T-helper 2 cell treated with Interferon-gamma antibody and Interleukin-4, amounts not matched to agents 5 μg/mL and 100 μg/mL, for 36 hours (primary cell): ENCODE results near the gene PGAM5.
"Not testable (repeated sequence)": the region's sequence is repeated elsewhere in the genome, so short reads cannot be mapped to it uniquely, and the experiment has no call there.

Experiments
- DNase-seq: peaks from one replicate; pipeline ENCODE4 v3.0.0; 2021; ENCODE audit warnings: low spot score
- H3K27ac Mint-ChIP-seq: one replicate; pipeline ENCODE4 v1.8.0; 2021; ENCODE audit warnings: mild to moderate bottlenecking, mixed read lengths
- H3K27me3 Mint-ChIP-seq: one replicate; pipeline ENCODE4 v1.8.0; 2021; ENCODE audit warnings: low read depth, mixed read lengths
- H3K36me3 Mint-ChIP-seq: one replicate; pipeline ENCODE4 v1.8.0; 2021; ENCODE audit warnings: low read depth, mixed read lengths
- H3K4me1 Mint-ChIP-seq: one replicate; pipeline ENCODE4 v1.8.0; 2021; ENCODE audit warnings: low read depth, mixed read lengths
- H3K4me3 Mint-ChIP-seq: one replicate; pipeline ENCODE4 v1.8.0; 2022; ENCODE audit warnings: mild to moderate bottlenecking, moderate library complexity, mixed read lengths
- H3K9me3 Mint-ChIP-seq: one replicate; pipeline ENCODE4 v1.8.0; 2021; ENCODE audit warnings: mixed read lengths

PGAM5 gene

GRCh38 chr12:132736913-132737312 lies 26.3 kb downstream of the PGAM5 start:
- H3K27me3 Mint-ChIP-seq: no peaks in the 10 kb centered on the region
- H3K27ac Mint-ChIP-seq: no peak overlapping the region
- H3K4me1 Mint-ChIP-seq: no peaks in the 10 kb centered on the region
- H3K4me3 Mint-ChIP-seq: no peak overlapping the region
- DNase-seq: no peak
- peaks cover 79% of the 10 kb centered on the region for H3K36me3 Mint-ChIP-seq
- no peaks in the 10 kb centered on the region for H3K9me3 Mint-ChIP-seq

GRCh38 chr12:132739600-132740312 lies 29.1 kb downstream of the PGAM5 start:
- Mint-ChIP-seq H3K36me3 (peaks cover 76% of the 10 kb centered on the region), H3K4me1 (no peaks in the 10 kb centered on the region), H3K27me3 (no peaks in the 10 kb centered on the region), H3K27ac (no peak overlapping the region), H3K9me3 (no peaks in the 10 kb centered on the region), H3K4me3 (no peak overlapping the region)
- no peak for DNase-seq

DNA sequence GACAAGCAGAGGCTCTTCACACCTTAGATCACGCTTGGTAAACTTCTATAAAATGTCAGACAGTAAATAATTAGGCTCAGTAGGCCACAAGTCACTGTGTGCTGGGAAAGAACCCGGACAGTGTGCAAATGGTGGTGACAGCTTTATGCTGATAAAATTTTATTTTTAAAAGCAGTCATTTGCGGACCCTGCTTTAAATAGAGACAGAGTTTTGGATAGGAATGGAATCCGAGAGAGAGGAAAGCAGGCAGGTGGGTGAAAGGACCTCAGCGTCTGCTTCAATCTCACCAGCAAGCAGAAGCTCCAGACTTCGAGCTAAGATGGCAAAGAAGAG lies 29.6 kb downstream of the PGAM5 start:
- Mint-ChIP-seq H3K36me3 (peaks cover 76% of the 10 kb centered on the region), H3K27me3 (no peaks in the 10 kb centered on the region), H3K27ac (no peak overlapping the region), H3K4me1 (no peaks in the 10 kb centered on the region), H3K9me3 (no peaks in the 10 kb centered on the region), H3K4me3 (no peak overlapping the region)
- DNase-seq: no peak

DNA sequence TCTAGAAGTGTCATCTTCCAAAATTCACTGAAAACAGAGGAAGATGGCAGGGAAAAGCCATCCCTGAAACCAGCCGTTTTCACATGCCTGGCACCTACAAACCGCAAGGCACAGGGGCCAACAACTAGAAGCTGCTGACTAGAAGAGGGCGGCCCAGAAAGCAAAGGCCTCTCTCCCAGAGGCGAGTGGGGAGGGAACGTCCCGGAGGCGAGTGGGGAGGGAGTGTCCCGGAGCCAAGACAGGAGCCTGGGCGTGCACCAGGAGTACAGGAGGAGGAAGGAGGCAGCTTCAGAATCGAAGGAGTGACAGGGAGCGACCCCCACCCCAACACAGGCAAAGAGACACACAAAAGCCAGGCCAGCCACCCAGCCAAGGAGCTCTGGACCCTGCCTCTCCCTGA lies 30.0 kb downstream of the PGAM5 start:
- no peak for DNase-seq
- Mint-ChIP-seq H3K4me1 (no peaks in the 10 kb centered on the region), H3K4me3 (no peak overlapping the region), H3K27ac (no peak overlapping the region), H3K9me3 (no peaks in the 10 kb centered on the region), H3K27me3 (no peaks in the 10 kb centered on the region), H3K36me3 (peaks cover 74% of the 10 kb centered on the region)

DNA sequence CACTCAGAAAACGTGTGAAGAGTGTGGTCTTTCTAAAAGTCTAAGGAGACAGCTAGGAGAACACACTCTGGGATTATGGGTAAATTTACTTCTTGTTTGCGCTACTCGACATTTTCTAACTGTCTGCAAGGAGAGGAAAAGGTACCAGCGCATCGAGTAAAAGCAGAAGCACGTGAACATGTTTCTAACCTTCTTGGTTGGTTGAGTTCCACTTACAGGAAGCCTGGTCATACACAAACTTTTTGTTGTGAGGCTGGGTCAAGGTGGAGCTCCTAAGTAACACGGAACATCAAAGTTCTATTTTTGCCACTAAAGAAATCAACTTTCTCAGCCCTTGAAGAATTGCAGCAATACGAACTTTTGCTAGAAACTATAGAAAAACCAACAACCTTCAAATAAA lies 31.0 kb downstream of the PGAM5 start:
- no peaks in the 10 kb centered on the region for H3K4me1 Mint-ChIP-seq
- no peaks in the 10 kb centered on the region for H3K9me3 Mint-ChIP-seq
- no peak for DNase-seq
- H3K4me3 Mint-ChIP-seq: no peak overlapping the region
- peaks cover 74% of the 10 kb centered on the region for H3K36me3 Mint-ChIP-seq
- H3K27ac Mint-ChIP-seq: no peak overlapping the region
- no peaks in the 10 kb centered on the region for H3K27me3 Mint-ChIP-seq

GRCh38 chr12:132743831-132744230 lies 33.2 kb downstream of the PGAM5 start:
- Mint-ChIP-seq H3K27me3 (no peaks in the 10 kb centered on the region), H3K4me3 (no peak overlapping the region), H3K4me1 (no peaks in the 10 kb centered on the region), H3K9me3 (no peaks in the 10 kb centered on the region), H3K36me3 (peaks cover 78% of the 10 kb centered on the region), H3K27ac (no peak overlapping the region)
- DNase-seq: no peak

GRCh38 chr12:132746613-132747012 lies 36.0 kb downstream of the PGAM5 start:
- Mint-ChIP-seq H3K4me1 (no peaks in the 10 kb centered on the region), H3K27me3 (no peaks in the 10 kb centered on the region), H3K36me3 (peaks cover 66% of the 10 kb centered on the region), H3K27ac (no peak overlapping the region), H3K4me3 (no peak overlapping the region), H3K9me3 (no peaks in the 10 kb centered on the region)
- DNase-seq: no peak

DNA sequence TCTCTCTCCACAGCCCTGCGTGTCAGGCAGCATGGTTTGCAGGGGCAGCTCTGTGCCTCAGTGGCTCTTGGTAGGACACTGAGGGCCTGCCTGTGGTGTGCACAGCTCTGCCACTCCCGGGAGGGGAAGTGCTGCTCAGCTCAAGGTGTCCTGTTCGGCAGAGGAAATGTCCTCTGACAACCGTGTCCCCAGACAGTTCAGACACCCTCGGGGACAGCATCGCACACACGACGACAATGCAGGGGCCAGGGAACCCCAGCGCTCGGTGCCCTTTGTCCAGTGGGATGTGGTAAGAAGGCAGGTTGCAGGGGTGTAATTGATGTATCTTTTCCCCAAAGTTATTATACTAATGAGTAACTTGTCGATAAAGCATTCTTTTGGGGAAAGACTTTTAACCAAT lies 36.8 kb downstream of the PGAM5 start:
- Mint-ChIP-seq H3K27me3 (no peaks in the 10 kb centered on the region), H3K4me3 (no peak overlapping the region), H3K9me3 (no peaks in the 10 kb centered on the region), H3K27ac (no peak overlapping the region), H3K36me3 (peaks cover 60% of the 10 kb centered on the region), H3K4me1 (no peaks in the 10 kb centered on the region)
- no peak for DNase-seq

DNA sequence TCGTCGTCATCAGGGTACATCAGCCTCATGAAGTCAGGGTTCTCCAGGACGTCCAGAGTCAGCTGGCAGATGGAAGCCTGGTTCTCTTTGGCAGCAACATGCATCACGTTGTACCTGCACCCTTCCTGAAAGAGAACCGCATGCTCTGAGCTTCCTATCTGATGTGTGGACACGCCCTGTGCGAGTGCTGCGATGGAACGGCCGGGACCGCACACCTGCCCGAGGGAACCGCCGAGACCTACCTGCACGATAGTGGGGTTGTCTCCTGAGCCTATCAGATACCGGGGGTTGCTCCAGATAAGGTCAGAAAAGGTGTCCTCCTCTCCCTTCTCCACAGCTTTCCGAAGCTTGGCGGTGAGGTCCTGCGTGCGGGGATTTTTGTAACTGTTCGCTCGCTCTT lies 37.3 kb downstream of the PGAM5 start:
- Mint-ChIP-seq H3K9me3 (no peaks in the 10 kb centered on the region), H3K36me3 (peaks cover 58% of the 10 kb centered on the region), H3K4me3 (no peak overlapping the region), H3K27me3 (no peaks in the 10 kb centered on the region), H3K27ac (no peak overlapping the region), H3K4me1 (no peaks in the 10 kb centered on the region)
- DNase-seq: no peak

DNA sequence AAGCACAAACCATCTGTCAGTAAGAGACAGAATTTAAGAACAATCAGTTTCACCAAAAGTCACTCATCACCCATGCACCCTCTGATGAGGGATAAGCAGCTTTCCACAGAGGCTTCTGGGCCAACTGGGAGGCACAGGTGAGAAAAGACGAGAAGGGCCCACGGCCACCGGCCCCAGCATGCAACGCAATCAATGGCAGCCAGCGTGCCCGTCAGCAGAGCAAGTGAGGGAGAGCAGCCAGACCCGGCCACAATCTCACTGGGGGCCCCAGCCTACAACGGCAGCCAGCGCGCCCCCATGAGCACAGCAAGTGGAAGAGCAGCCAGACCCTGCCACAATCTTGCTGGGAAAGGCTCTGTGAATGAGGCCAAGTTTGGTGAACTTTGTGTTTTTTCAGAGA lies 37.7 kb downstream of the PGAM5 start:
- no peak for DNase-seq
- no peak overlapping the region for H3K4me3 Mint-ChIP-seq
- no peaks in the 10 kb centered on the region for H3K9me3 Mint-ChIP-seq
- H3K27ac Mint-ChIP-seq: no peak overlapping the region
- H3K4me1 Mint-ChIP-seq: no peaks in the 10 kb centered on the region
- peaks cover 57% of the 10 kb centered on the region for H3K36me3 Mint-ChIP-seq
- H3K27me3 Mint-ChIP-seq: no peaks in the 10 kb centered on the region

DNA sequence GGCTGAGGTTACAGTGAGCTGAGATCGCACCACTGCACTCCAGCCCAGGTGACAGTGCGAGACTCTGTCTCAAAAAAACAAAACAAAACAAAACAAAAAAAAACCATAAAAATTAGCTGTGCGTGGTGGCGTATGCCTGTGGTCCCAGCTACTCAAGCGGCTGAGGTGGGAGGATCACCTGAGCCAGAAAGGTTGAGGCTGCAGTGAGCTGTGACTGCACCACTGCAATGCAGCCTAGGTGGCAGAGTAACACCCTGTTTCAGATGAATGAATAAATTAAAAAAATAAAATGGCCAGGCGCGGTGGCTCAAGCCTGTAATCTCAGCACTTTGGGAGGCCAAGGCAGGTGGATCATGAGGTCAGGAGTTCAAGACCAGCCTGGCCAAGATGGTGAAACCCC lies 43.0 kb downstream of the PGAM5 start:
- H3K36me3 Mint-ChIP-seq: peaks cover 35% of the 10 kb centered on the region
- not testable (repeated sequence) for H3K4me3 Mint-ChIP-seq, DNase-seq, H3K4me1 Mint-ChIP-seq, H3K27ac Mint-ChIP-seq, H3K9me3 Mint-ChIP-seq, H3K27me3 Mint-ChIP-seq

DNA sequence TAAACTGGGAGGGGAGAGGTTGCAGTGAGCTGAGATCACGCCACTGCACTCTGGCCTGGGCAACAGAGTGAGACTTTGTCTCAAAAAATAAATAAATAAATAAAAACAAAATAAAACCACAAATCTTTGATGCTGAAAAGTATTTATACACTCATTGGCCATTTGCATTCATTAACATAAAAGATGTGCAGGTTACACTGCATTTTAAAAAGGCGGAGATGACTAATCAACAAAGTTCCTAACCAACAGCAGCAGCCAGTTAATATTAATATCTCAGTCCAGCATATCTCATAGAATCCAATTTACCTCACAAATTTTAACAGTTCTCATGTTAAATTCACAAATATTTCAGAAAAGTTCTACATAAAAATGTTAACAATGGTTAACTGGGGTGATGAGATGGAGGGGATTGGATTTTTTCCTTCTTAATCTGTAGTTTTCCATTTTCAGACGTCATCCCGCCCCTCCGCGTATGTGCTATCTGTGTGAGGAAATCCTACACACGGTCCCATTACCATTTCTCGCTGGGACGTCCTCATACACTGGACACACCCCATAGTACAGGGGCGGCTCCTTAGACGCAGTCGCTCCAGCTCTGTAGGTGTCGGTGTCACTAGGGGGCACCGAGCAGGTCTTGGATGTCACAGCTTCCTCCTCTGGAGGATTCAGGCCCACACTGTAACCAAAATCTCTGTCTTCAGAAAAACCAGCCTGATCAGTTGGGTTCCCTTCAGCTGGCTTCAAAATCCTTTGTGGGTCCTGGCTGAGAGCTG lies 43.7 kb downstream of the PGAM5 start:
- Mint-ChIP-seq H3K27ac (no peak overlapping the region), H3K4me1 (peaks cover 6% of the 10 kb centered on the region), H3K9me3 (no peaks in the 10 kb centered on the region), H3K4me3 (no peak overlapping the region), H3K36me3 (peaks cover 36% of the 10 kb centered on the region), H3K27me3 (no peaks in the 10 kb centered on the region)
- DNase-seq: no peak

DNA sequence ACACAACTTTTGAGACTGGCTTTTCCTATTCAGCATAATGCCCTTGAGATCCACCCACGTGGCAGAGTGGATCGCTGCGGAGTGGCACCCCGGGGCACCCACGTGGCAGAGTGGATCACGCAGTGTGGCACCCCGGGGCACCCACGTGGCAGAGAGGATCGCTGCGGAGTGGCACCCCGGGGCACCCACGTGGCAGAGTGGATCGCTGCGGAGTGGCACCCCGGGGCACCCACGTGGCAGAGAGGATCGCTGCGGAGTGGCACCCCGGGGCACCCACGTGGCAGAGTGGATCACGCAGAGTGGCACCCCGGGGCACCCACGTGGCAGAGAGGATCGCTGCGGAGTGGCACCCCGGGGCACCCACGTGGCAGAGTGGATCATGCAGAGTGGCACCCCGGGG lies 48.2 kb downstream of the PGAM5 start:
- peaks cover 34% of the 10 kb centered on the region for H3K36me3 Mint-ChIP-seq
- H3K4me1 Mint-ChIP-seq: peaks cover 23% of the 10 kb centered on the region
- not testable (repeated sequence) for H3K9me3 Mint-ChIP-seq, H3K4me3 Mint-ChIP-seq, H3K27me3 Mint-ChIP-seq, H3K27ac Mint-ChIP-seq, DNase-seq

- no peak overlapping the region for H3K4me3 Mint-ChIP-seq
- H3K27ac Mint-ChIP-seq: no peak overlapping the region
- no peaks in the 10 kb centered on the region for H3K27me3 Mint-ChIP-seq
- H3K36me3 Mint-ChIP-seq: peaks cover 32% of the 10 kb centered on the region
- H3K9me3 Mint-ChIP-seq: no peaks in the 10 kb centered on the region
- DNase-seq: no peak
- peaks cover 23% of the 10 kb centered on the region for H3K4me1 Mint-ChIP-seq
Measured at GRCh38 chr12:132759359-132759758, 48.7 kb downstream of the PGAM5 start.
